ENCODE measurements around the gene SERPINE2. TPM values are rescaled to one million over a fixed set of nuclear protein-coding genes. Genes with fewer than 3 reads are reported as not detected.

Gene SERPINE2, protein sequence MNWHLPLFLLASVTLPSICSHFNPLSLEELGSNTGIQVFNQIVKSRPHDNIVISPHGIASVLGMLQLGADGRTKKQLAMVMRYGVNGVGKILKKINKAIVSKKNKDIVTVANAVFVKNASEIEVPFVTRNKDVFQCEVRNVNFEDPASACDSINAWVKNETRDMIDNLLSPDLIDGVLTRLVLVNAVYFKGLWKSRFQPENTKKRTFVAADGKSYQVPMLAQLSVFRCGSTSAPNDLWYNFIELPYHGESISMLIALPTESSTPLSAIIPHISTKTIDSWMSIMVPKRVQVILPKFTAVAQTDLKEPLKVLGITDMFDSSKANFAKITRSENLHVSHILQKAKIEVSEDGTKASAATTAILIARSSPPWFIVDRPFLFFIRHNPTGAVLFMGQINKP
- polyA plus RNA-seq, result 10 to 100 TPM; 17.9 to 20.3 (median 18.7) TPM

DNA sequence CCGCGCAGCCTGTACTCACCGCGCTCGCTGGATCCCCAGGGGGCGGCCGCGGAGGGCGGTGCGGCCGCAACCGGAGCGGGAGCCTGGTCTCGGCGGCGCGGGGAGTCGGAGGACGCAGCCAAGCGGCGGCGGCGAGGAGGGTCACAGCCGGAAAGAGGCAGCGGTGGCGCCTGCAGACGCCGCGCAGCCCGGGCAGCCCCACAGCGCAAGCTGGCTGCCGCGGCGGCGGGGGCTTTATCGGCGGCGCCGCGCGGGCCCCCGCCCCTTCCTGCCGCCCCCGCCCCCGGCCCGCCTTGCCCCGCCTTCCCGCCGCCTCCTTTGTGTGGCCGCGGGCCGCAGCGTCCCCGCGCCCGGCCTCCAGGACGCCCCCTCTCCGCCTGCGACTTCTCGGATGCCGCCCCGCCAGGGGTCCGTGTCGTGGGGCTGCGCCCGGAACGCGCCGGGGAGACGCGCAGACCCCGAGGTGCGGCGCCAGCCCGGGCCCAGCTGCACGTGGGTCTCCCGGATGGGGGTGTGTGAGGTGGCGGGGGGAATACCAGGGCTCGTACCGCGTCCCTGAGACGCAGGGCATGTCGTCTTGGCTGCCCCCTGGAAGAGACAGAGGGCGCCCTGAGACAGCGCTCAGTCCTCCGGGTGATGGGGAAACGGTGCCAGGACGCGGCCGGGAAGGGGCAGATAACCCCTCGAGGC, at the start of gene SERPINE2:
SERPINE2 (minus strand) TSS at position 207 of the 690 bp plus-strand sequence. CDS start 37,386 bp downstream, outside the sequence.
- Mint-ChIP-seq H3K4me1 (peaks cover 16 to 28% of the 10 kb centered on the region in 2 donors), H3K27me3 (ENCODE audit: low read depth in 3 of 3) (peaks cover 11 to 30% (median 12%) of the 10 kb centered on the region in 3 donors), H3K27ac (peak within 1 kb of the TSS in 5 of 6 donors; percentile 10 to 58 (median 56)), H3K36me3 (no peaks in the 10 kb centered on the region), H3K4me3 (peak within 1 kb of the TSS; percentile 90 to 98 (median 93)), H3K9me3 (no peaks in the 10 kb centered on the region)
- peak; percentile 41 to 53 (median 52) for DNase-seq

GRCh38 chr2:224086226-224086914, 47.3 kb upstream of the SERPINE2 start:
- H3K36me3 Mint-ChIP-seq, result no peaks in the 10 kb centered on the region
- no peaks in the 10 kb centered on the region for H3K4me1 Mint-ChIP-seq
- no peak overlapping the region for H3K27ac Mint-ChIP-seq
- no peak overlapping the region for H3K4me3 Mint-ChIP-seq
- H3K27me3 Mint-ChIP-seq (ENCODE audit: low read depth in 3 of 3), result peaks cover 0 to 9% (median 0%) of the 10 kb centered on the region in 3 donors
- DNase-seq, result no peak
- H3K9me3 Mint-ChIP-seq, result peaks cover 0 to 4% (median 0%) of the 10 kb centered on the region in 6 donors

DNA sequence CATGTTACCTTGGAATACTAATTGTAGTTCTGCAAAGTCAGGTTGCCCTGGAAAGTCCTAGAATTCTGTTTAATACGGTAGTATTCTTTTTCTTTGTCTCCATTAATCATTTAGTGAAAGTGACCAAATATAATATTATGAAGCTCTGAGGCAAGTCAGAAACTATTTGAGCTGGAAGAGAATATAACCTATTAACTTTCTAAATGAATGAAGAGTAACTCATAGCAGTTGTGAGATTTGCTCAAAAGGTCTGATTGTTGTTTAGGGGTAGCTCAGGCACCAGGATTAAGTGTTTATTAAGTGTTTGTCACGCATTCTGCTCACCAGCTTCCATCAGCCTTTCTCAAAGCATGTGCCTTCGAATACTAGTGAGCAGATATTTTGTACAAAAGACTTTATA, 46.7 kb upstream of the SERPINE2 start:
- Mint-ChIP-seq H3K9me3 (peaks cover 0 to 4% (median 0%) of the 10 kb centered on the region in 6 donors), H3K4me1 (no peaks in the 10 kb centered on the region), H3K27ac (no peak overlapping the region), H3K27me3 (ENCODE audit: low read depth in 3 of 3) (peaks cover 0 to 9% (median 0%) of the 10 kb centered on the region in 3 donors), H3K4me3 (no peak overlapping the region), H3K36me3 (no peaks in the 10 kb centered on the region)
- no peak for DNase-seq

- peaks cover 0 to 9% (median 0%) of the 10 kb centered on the region in 3 donors for H3K27me3 Mint-ChIP-seq (ENCODE audit: low read depth in 3 of 3)
- no peak overlapping the region for H3K4me3 Mint-ChIP-seq
- H3K36me3 Mint-ChIP-seq, result no peaks in the 10 kb centered on the region
- DNase-seq, result no peak
- no peaks in the 10 kb centered on the region for H3K4me1 Mint-ChIP-seq
- H3K27ac Mint-ChIP-seq, result no peak overlapping the region
- peaks cover 0 to 4% (median 0%) of the 10 kb centered on the region in 6 donors for H3K9me3 Mint-ChIP-seq
These were observed 46.2 kb upstream of the SERPINE2 start for GRCh38 chr2:224085246-224085645.

- no peak for DNase-seq
- Mint-ChIP-seq H3K4me1 (no peaks in the 10 kb centered on the region), H3K9me3 (peaks cover 0 to 4% (median 0%) of the 10 kb centered on the region in 6 donors), H3K27me3 (ENCODE audit: low read depth in 3 of 3) (peaks cover 0 to 9% (median 0%) of the 10 kb centered on the region in 3 donors), H3K36me3 (no peaks in the 10 kb centered on the region), H3K4me3 (no peak overlapping the region), H3K27ac (no peak overlapping the region)
These were observed 45.3 kb upstream of the SERPINE2 start for GRCh38 chr2:224084266-224084892.

- H3K4me1 Mint-ChIP-seq, result no peaks in the 10 kb centered on the region
- no peak for DNase-seq
- H3K36me3 Mint-ChIP-seq, result no peaks in the 10 kb centered on the region
- no peak overlapping the region for H3K4me3 Mint-ChIP-seq
- H3K27ac Mint-ChIP-seq, result no peak overlapping the region
- peaks cover 0 to 9% (median 1%) of the 10 kb centered on the region in 3 donors for H3K27me3 Mint-ChIP-seq (ENCODE audit: low read depth in 3 of 3)
- peaks cover 0 to 4% (median 0%) of the 10 kb centered on the region in 6 donors for H3K9me3 Mint-ChIP-seq
These were observed 44.6 kb upstream of the SERPINE2 start for GRCh38 chr2:224083638-224084037.

DNA sequence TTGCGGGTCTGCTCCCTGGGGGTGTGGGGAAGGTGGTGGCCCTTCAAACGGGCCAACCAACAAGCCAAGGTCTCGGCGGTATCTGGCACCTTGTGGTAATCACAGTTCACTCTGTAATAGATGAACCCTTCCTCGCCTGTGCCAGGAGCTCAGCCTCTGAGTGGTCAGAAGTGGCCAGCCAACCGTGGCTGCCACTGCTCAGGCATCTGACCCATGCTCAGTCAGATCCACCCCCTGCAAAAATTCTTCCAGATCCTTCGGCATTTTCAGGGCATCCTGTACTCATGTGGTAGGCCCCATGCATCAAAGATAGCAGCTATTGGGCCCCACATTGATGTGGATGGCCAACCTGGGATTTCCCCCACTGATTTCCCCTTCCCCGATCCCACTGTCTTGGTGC, 39.6 kb upstream of the SERPINE2 start:
- no peak for DNase-seq
- no peak overlapping the region for H3K4me3 Mint-ChIP-seq
- H3K9me3 Mint-ChIP-seq, result peaks cover 0 to 1% (median 0%) of the 10 kb centered on the region in 6 donors
- H3K27ac Mint-ChIP-seq, result no peak overlapping the region
- peaks cover 0 to 10% (median 1%) of the 10 kb centered on the region in 3 donors for H3K27me3 Mint-ChIP-seq (ENCODE audit: low read depth in 3 of 3)
- H3K36me3 Mint-ChIP-seq, result no peaks in the 10 kb centered on the region
- no peaks in the 10 kb centered on the region for H3K4me1 Mint-ChIP-seq

DNA sequence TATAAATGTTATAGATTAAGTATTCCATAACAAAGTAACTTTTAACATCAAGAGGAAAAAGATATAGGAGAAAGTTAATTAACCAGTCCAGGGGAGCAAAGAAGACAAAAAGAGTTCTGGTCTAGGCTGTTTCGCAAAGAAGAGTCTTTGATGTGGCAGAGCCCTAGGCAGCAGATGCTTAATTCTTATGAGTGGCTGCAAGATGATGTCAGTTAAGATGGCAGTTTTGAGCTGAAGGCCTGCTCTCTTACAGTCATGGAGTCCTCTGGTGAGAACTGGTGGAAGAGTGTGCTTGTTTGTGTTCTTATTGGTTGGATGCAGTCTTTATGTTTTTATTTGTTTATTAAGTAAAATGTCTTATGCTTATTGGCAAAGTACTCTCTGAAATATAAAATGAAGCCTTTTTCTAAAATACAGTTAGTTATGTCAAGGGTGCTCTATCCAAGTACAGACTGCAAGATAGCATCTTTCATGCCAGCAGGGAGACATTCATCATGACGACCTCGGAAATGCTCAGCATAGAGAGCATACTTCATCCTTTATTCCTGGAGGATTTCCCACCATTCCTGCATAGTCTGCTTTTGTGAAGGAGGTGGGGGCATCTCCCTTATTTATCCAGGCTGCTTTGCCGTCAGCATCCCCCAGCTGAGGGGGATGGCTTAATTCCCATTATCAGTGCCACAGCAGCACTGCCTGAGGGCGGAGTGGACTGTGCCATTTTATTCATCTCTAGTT, 38.9 kb upstream of the SERPINE2 start:
- no peak overlapping the region for H3K27ac Mint-ChIP-seq
- peaks cover 0 to 9% (median 2%) of the 10 kb centered on the region in 3 donors for H3K27me3 Mint-ChIP-seq (ENCODE audit: low read depth in 3 of 3)
- no peak overlapping the region for H3K4me3 Mint-ChIP-seq
- H3K4me1 Mint-ChIP-seq, result no peaks in the 10 kb centered on the region
- no peaks in the 10 kb centered on the region for H3K36me3 Mint-ChIP-seq
- H3K9me3 Mint-ChIP-seq, result no peaks in the 10 kb centered on the region
- DNase-seq, result no peak

DNA sequence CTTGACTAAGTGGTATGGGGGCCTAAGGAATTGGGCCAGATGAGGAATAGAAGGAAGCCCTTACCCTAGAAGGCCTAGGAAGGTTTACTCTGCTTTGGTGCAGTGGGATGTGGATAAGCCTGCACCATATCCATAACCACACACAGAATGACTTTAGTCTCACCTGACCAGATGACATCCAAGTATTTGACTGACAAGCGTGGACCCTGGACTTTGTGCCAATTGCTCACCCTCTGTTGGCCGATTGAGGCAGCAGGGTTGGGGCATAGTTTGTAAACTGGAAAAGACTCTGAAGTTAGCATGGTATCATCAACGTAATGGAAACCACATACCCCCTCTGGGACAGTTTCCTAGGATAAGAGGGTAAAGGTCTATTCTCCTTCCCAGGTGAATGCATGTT, 36.5 kb upstream of the SERPINE2 start:
- Mint-ChIP-seq H3K4me3 (no peak overlapping the region), H3K27me3 (ENCODE audit: low read depth in 3 of 3) (peaks cover 0 to 11% (median 3%) of the 10 kb centered on the region in 3 donors), H3K4me1 (no peaks in the 10 kb centered on the region), H3K9me3 (no peaks in the 10 kb centered on the region), H3K36me3 (no peaks in the 10 kb centered on the region), H3K27ac (no peak overlapping the region)
- DNase-seq, result no peak

GRCh38 chr2:224073676-224074075, 34.6 kb upstream of the SERPINE2 start:
- peaks cover 2 to 13% (median 4%) of the 10 kb centered on the region in 3 donors for H3K27me3 Mint-ChIP-seq (ENCODE audit: low read depth in 3 of 3)
- DNase-seq, result no peak
- H3K36me3 Mint-ChIP-seq, result no peaks in the 10 kb centered on the region
- no peaks in the 10 kb centered on the region for H3K4me1 Mint-ChIP-seq
- H3K27ac Mint-ChIP-seq, result no peak overlapping the region
- H3K9me3 Mint-ChIP-seq, result no peaks in the 10 kb centered on the region
- H3K4me3 Mint-ChIP-seq, result no peak overlapping the region

DNA sequence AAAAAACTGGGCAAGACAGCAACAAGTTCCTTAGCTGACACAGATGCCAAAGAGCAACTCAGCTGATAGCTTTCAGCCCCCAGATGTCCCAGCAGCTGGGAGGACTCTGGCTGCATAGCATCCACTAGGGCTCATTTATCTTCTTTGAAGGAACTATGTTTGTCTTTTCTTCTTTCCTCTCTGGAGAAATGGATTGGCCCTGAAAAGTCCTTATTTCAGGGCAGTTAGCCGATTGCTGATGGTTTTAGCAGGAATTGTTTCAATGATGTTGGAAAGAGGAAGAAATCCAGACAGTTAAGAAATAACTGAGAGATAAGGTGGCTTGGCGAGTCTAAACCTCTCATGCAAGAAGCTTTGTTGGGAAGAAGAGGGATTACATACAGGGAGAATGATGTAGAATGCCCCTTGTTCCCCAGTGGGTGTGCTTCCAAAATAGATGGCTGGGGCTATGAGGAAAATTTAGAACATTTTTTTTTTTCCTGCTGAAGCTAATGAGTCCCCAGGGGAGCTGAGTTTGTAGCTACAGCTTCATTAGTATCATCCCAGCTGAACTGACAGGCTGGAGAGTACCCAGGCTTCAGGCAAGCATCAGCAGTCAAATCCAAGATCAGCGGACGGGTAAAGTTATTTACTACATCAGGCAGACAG, 33.6 kb upstream of the SERPINE2 start:
- Mint-ChIP-seq H3K4me3 (no peak overlapping the region), H3K36me3 (no peaks in the 10 kb centered on the region), H3K9me3 (no peaks in the 10 kb centered on the region), H3K27me3 (ENCODE audit: low read depth in 3 of 3) (peaks cover 2 to 13% (median 4%) of the 10 kb centered on the region in 3 donors), H3K4me1 (no peaks in the 10 kb centered on the region), H3K27ac (no peak overlapping the region)
- DNase-seq, result no peak

GRCh38 chr2:224069172-224069571, 30.1 kb upstream of the SERPINE2 start:
- Mint-ChIP-seq H3K4me3 (no peak overlapping the region), H3K9me3 (no peaks in the 10 kb centered on the region), H3K4me1 (no peaks in the 10 kb centered on the region), H3K27ac (peak overlapping the region in 1 of 6 donors; percentile 3), H3K27me3 (ENCODE audit: low read depth in 3 of 3) (peaks cover 2 to 9% (median 4%) of the 10 kb centered on the region in 3 donors), H3K36me3 (no peaks in the 10 kb centered on the region)
- no peak for DNase-seq
